A673 (cell line): Measurements from ENCODE around the gene CFAP90. TPM values are rescaled to one million over a fixed set of nuclear protein-coding genes. Genes with fewer than 3 reads are reported as not detected.

Source experiments
- BruUV-seq: library from RNA; stranded (reverse); fragments of 400-500 nt; replicated peaks from 2 replicates; lab custom pipeline; 2021; lab: Mats Ljungman, UMichigan
- CTCF ChIA-PET: fragments of 300-600 bp; sonication (Branson Sonifier 250); formaldehyde crosslinking; loops from one replicate; lab custom pipeline; 2022; ENCODE audit warnings: antibody characterized with exemption; lab: Charles Lee
- POLR2A ChIA-PET: fragments of 300-600 bp; sonication (Branson Sonifier 250); formaldehyde crosslinking; loops from one replicate; lab custom pipeline; 2022; ENCODE audit warnings: antibody characterized with exemption; ENCODE audit not compliant: low non-redundant PET; lab: Charles Lee
- DNase-seq: peaks from one replicate; pipeline ENCODE4 v3.0.0-alpha.2; 2015; ENCODE audit warnings: low spot score
- H3K27ac ChIP-seq: fragments of 200-600 bp; sonication (generic); 2 replicates; pipeline ENCODE4 v1.5.1; 2016; ENCODE audit warnings: mixed run types, low read depth, mild to moderate bottlenecking, mixed read lengths, antibody characterized with exemption, low read length; ENCODE audit not compliant: poor library complexity, severe bottlenecking
- H3K27me3 ChIP-seq: fragments of 200-600 bp; sonication (generic); replicated peaks from 2 replicates; pipeline ENCODE4 v1.6.1; 2017; ENCODE audit warnings: mixed run types, low read depth, mild to moderate bottlenecking, mixed read lengths, antibody characterized with exemption, low read length; ENCODE audit not compliant: insufficient read depth, poor library complexity
- H3K36me3 ChIP-seq: fragments of 200-600 bp; sonication (generic); 2 replicates; pipeline ENCODE4 v1.6.1; 2016; ENCODE audit warnings: mixed run types, mild to moderate bottlenecking, mixed read lengths, antibody characterized with exemption, low read length; ENCODE audit not compliant: insufficient read depth, poor library complexity, severe bottlenecking
- H3K4me1 ChIP-seq: fragments of 200-600 bp; sonication (generic); 2 replicates; pipeline ENCODE4 v1.6.1; 2017; ENCODE audit warnings: mixed run types, mild to moderate bottlenecking, mixed read lengths, antibody characterized with exemption, low read length; ENCODE audit not compliant: insufficient read depth, poor library complexity, severe bottlenecking
- H3K4me3 ChIP-seq: fragments of 200-600 bp; sonication (generic); 2 replicates; pipeline ENCODE4 v1.5.1; 2016; ENCODE audit warnings: low read depth, mixed run types, mild to moderate bottlenecking, mixed read lengths, low read length; ENCODE audit not compliant: poor library complexity, severe bottlenecking
- H3K9me3 ChIP-seq: fragments of 200-600 bp; sonication (generic); 2 replicates; pipeline ENCODE4 v1.6.1; 2016; ENCODE audit warnings: mixed run types, low read depth, mild to moderate bottlenecking, mixed read lengths, antibody characterized with exemption, low read length; ENCODE audit not compliant: poor library complexity, severe bottlenecking
- CTCF ChIP-seq: fragments of 300-800, 200-600 bp; sonication (generic); conservative IDR thresholded peaks from 2 replicates; pipeline ENCODE4 v1.5.1; 2017; ENCODE audit warnings: low read depth, mild to moderate bottlenecking, antibody characterized with exemption, low read length, moderate library complexity, mixed read lengths
- EZH2 ChIP-seq: fragments of 200-600 bp; sonication (generic); IDR thresholded peaks from 2 replicates; pipeline ENCODE4 v1.6.1; 2017; ENCODE audit warnings: borderline replicate concordance, low read depth, mild to moderate bottlenecking, mixed read lengths, antibody characterized with exemption, low read length; ENCODE audit not compliant: poor library complexity, severe bottlenecking
- intact Hi-C: fragments of 100-400 bp; cut with micrococcal nuclease; formaldehyde crosslinking; loops from one replicate; pipeline ENCODE4 v1.10.0; 2022; ENCODE audit not compliant: unreplicated experiment
- total RNA-seq: library from RNA; stranded (reverse); gene quantifications from 2 replicates; pipeline ENCODE4 v1.2.3, GENCODE V29; 2021

CFAP90 gene
- total RNA-seq, 1 experiment from 2014 or later: not detected

GRCh38 chr5:7867260-7867659 lies 16.3 kb upstream of the CFAP90 start:
- peaks cover 31% of the 10 kb centered on the region for H3K36me3 ChIP-seq
- no peak for DNase-seq
- BruUV-seq: no TSS peak
- ChIA-PET CTCF (no interaction called here), POLR2A (no interaction called here)
- intact Hi-C loops: no loop called here
- H3K27me3 ChIP-seq: no peaks in the 10 kb centered on the region
- H3K9me3 ChIP-seq: no peaks in the 10 kb centered on the region
- peaks cover 15% of the 10 kb centered on the region for H3K4me1 ChIP-seq
- TF ChIP-seq EZH2 (no peak), CTCF (no peak)
- H3K4me3 ChIP-seq: peak overlapping the region; percentile 95
- no peak overlapping the region for H3K27ac ChIP-seq

GRCh38 chr5:7866196-7866595 lies 15.3 kb upstream of the CFAP90 start:
- no TSS peak for BruUV-seq
- no peaks in the 10 kb centered on the region for H3K9me3 ChIP-seq
- H3K27ac ChIP-seq: no peak overlapping the region
- H3K36me3 ChIP-seq: peaks cover 38% of the 10 kb centered on the region
- POLR2A ChIA-PET: no interaction called here
- no peak overlapping the region for H3K4me3 ChIP-seq
- no peaks in the 10 kb centered on the region for H3K27me3 ChIP-seq
- CTCF ChIA-PET: no interaction called here
- DNase-seq: no peak
- TF ChIP-seq EZH2 (no peak), CTCF (no peak)
- intact Hi-C loops: no loop called here
- H3K4me1 ChIP-seq: peaks cover 15% of the 10 kb centered on the region

GRCh38 chr5:7857926-7858632 lies 7.1 kb upstream of the CFAP90 start:
- Histone ChIP-seq H3K4me1 (peaks cover 6% of the 10 kb centered on the region), H3K36me3 (peaks cover 39% of the 10 kb centered on the region), H3K27me3 (no peaks in the 10 kb centered on the region), H3K4me3 (no peak overlapping the region), H3K27ac (no peak overlapping the region), H3K9me3 (no peaks in the 10 kb centered on the region)
- CTCF ChIA-PET: no interaction called here
- TF ChIP-seq EZH2: no peak
- no peak for TF ChIP-seq CTCF
- intact Hi-C loops: loop anchor here (10.0 kb wide), 1 partner anchor 463 kb away; the partner anchor contains the start of gene ADCY2
- DNase-seq: peak; percentile 37
- BruUV-seq: no TSS peak
- POLR2A ChIA-PET: no interaction called here
